MCF 10A (cell line): Measurements from ENCODE around the gene BDKRB1. TPM values are rescaled to one million over a fixed set of nuclear protein-coding genes. Genes with fewer than 3 reads are reported as not detected.

ENCODE experiments used
- BruUV-seq: library from RNA; stranded (reverse); fragments of 400-500 nt; replicated peaks from 2 replicates; lab custom pipeline; 2021; lab: Mats Ljungman, UMichigan
- CTCF ChIA-PET: fragments of 300-600 bp; sonication (Branson Sonifier 250); formaldehyde crosslinking; extraction: SDS; loops from one replicate; lab custom pipeline; 2021; ENCODE audit warnings: antibody characterized with exemption, inconsistent platforms; lab: Yijun Ruan, JAX
- POLR2A ChIA-PET: fragments of 300-600, 350-650 bp; sonication (Branson Sonifier 250); formaldehyde crosslinking; extraction: SDS; loops from one replicate; lab custom pipeline; 2020; ENCODE audit warnings: antibody characterized with exemption, inconsistent platforms; lab: Yijun Ruan, JAX
- DNase-seq: peaks from one replicate; pipeline ENCODE4 v3.0.0-alpha.2; 2018; ENCODE audit not compliant: unreplicated experiment
- H3K27ac Mint-ChIP-seq: one replicate; pipeline ENCODE4 v1.8.0; 2022; ENCODE audit warnings: mild to moderate bottlenecking, low read depth, mixed read lengths; ENCODE audit not compliant: unreplicated experiment
- H3K27me3 Mint-ChIP-seq: one replicate; pipeline ENCODE4 v1.8.0; 2022; ENCODE audit warnings: mixed read lengths; ENCODE audit not compliant: insufficient read depth, unreplicated experiment
- H3K36me3 Mint-ChIP-seq: one replicate; pipeline ENCODE4 v1.8.0; 2022; ENCODE audit warnings: mild to moderate bottlenecking, moderate library complexity, mixed read lengths; ENCODE audit not compliant: insufficient read depth, unreplicated experiment
- H3K4me1 Mint-ChIP-seq: one replicate; pipeline ENCODE4 v1.8.0; 2022; ENCODE audit warnings: mixed read lengths; ENCODE audit not compliant: insufficient read depth, unreplicated experiment
- H3K4me3 Mint-ChIP-seq: one replicate; pipeline ENCODE4 v1.8.0; 2022; ENCODE audit warnings: mild to moderate bottlenecking, moderate library complexity, mixed read lengths; ENCODE audit not compliant: unreplicated experiment
- H3K9me3 Mint-ChIP-seq: one replicate; pipeline ENCODE4 v1.8.0; 2022; ENCODE audit warnings: mixed read lengths; ENCODE audit not compliant: unreplicated experiment
- CTCF ChIP-seq: fragments of 200-600 bp; IDR thresholded peaks from one replicate; pipeline ENCODE4 v1.8.0; 2022; ENCODE audit warnings: antibody characterized with exemption, mild to moderate bottlenecking; ENCODE audit not compliant: unreplicated experiment
- intact Hi-C: fragments of 100-400 bp; cut with micrococcal nuclease; formaldehyde crosslinking; loops from 2 replicates; pipeline ENCODE4 v1.14.1; 2022
- total RNA-seq: library from RNA; stranded (reverse); gene quantifications from 2 replicates; pipeline ENCODE4 v1.2.3, GENCODE V29; 2022

Gene BDKRB1
- total RNA-seq, 1 experiment from 2014 or later = 0.51 TPM

- intact Hi-C loops = no loop called here
- H3K27ac Mint-ChIP-seq = no peak overlapping the region
- no peaks in the 10 kb centered on the region for H3K9me3 Mint-ChIP-seq
- CTCF ChIA-PET = interaction anchor here (1.3 kb wide), 1 partner anchor 10 kb away, joined by 3 read pairs; no protein-coding TSS in a partner anchor
- no peak for TF ChIP-seq CTCF
- H3K36me3 Mint-ChIP-seq = no peaks in the 10 kb centered on the region
- no peak overlapping the region for H3K4me3 Mint-ChIP-seq
- no peaks in the 10 kb centered on the region for H3K27me3 Mint-ChIP-seq
- no peak for DNase-seq
- no peaks in the 10 kb centered on the region for H3K4me1 Mint-ChIP-seq
- POLR2A ChIA-PET = no interaction called here
- BruUV-seq = no TSS peak
These were observed 18.4 kb upstream of the BDKRB1 start for GRCh38 chr14:96237641-96238040.

DNA sequence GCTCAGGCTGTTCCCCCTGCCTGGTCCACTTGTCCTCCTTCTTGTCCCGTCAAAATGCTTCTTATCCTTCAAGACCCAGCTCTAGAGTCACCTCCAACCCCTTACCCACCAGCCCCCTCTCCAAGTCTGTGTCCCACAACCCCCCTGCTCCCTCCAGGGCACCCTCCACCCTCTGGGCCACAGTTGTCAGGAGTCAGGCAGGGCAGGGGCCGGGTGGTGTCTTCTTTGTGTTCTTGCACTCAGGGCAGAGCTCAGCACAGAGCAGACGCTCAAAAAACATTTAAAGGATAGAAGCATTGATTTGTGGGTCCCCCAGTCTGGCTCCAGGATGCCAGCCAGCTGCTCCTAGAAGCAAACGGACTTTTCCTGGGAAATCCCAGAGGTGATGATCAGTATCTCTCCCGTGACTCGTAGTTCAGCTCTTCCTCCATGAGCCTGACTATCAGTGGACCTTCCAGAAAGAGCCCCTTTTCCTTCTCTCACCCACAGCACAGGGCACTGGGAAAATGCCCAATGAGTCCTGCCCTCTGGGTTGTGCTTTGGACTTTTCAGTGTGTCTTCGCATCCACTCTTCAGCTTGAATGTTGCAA lies 17.2 kb upstream of the BDKRB1 start:
- ChIA-PET POLR2A (no interaction called here), CTCF (interaction anchor here (0.7 to 1.3 kb wide), 3 partner anchors 11 to 141 kb away, joined by 3 to 6 read pairs (median 3); no protein-coding TSS in a partner anchor)
- intact Hi-C loops = no loop called here
- Mint-ChIP-seq H3K4me3 (no peak overlapping the region), H3K36me3 (no peaks in the 10 kb centered on the region), H3K9me3 (no peaks in the 10 kb centered on the region), H3K27me3 (no peaks in the 10 kb centered on the region), H3K27ac (no peak overlapping the region), H3K4me1 (no peaks in the 10 kb centered on the region)
- TF ChIP-seq CTCF = no peak
- DNase-seq = no peak
- no TSS peak for BruUV-seq

DNA sequence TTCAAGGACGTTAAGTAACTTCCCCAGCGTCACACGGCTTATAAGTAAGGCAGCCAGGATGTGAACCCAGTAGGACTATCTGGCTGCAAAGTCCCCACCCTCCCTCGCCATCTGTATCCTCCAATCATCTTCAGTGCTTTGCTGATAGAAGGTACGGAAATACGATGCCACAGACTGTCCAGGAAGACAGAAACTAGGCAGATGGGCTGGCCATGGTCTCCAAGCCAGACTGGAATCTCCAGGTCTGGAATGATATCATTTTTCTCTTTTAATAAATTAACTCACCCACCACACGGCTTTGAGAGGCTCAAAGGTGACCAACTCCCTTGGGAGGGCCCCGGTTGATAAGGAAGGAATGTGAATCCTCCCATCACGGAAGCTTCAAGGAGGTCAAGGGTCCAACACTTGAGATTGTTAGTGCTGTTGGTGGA lies 16.3 kb upstream of the BDKRB1 start:
- POLR2A ChIA-PET = no interaction called here
- no peaks in the 10 kb centered on the region for H3K4me1 Mint-ChIP-seq
- H3K27me3 Mint-ChIP-seq = no peaks in the 10 kb centered on the region
- CTCF ChIA-PET = interaction anchor here (0.8 to 1.3 kb wide), 2 partner anchors 31 to 141 kb away, joined by 3 to 6 read pairs; no protein-coding TSS in a partner anchor
- no peaks in the 10 kb centered on the region for H3K36me3 Mint-ChIP-seq
- no peak overlapping the region for H3K4me3 Mint-ChIP-seq
- TF ChIP-seq CTCF = no peak
- H3K27ac Mint-ChIP-seq = no peak overlapping the region
- intact Hi-C loops = no loop called here
- no peak for DNase-seq
- H3K9me3 Mint-ChIP-seq = no peaks in the 10 kb centered on the region
- no TSS peak for BruUV-seq

- Mint-ChIP-seq H3K4me1 (no peaks in the 10 kb centered on the region), H3K9me3 (no peaks in the 10 kb centered on the region), H3K27me3 (no peaks in the 10 kb centered on the region), H3K36me3 (no peaks in the 10 kb centered on the region), H3K27ac (no peak overlapping the region), H3K4me3 (no peak overlapping the region)
- no peak for TF ChIP-seq CTCF
- CTCF ChIA-PET = interaction anchor here (0.8 kb wide), 1 partner anchor 142 kb away, joined by 3 read pairs; no protein-coding TSS in a partner anchor
- DNase-seq = no peak
- POLR2A ChIA-PET = no interaction called here
- intact Hi-C loops = no loop called here
- no TSS peak for BruUV-seq
These were observed 15.4 kb upstream of the BDKRB1 start for GRCh38 chr14:96240641-96241040.
